IMR-90 (cell line): ENCODE measurements around the gene ADGRF5. TPM values are rescaled to one million over a fixed set of nuclear protein-coding genes. Genes with fewer than 3 reads are reported as not detected.

ENCODE experiments used
- ATAC-seq: fragments of 200-7000 bp; cut with Tn5 transposase; 2 replicates; pipeline ENCODE4 v1.9.1; 2020; ENCODE audit warnings: low read depth, mild to moderate bottlenecking, moderate library complexity
- BruUV-seq: library from RNA; stranded (reverse); fragments of 400-500 nt; replicated peaks from 2 replicates; lab custom pipeline; 2021; lab: Mats Ljungman, UMichigan
- CTCF ChIA-PET: fragments of 300-600 bp; formaldehyde crosslinking; extraction: SDS; loops from one replicate; lab custom pipeline; 2021; ENCODE audit warnings: antibody characterized with exemption; lab: Yijun Ruan, JAX
- POLR2A ChIA-PET: fragments of 300-600 bp; sonication (Branson Sonifier 250); formaldehyde crosslinking; loops from one replicate; lab custom pipeline; 2022; ENCODE audit warnings: antibody characterized with exemption; ENCODE audit not compliant: unreplicated experiment; lab: Charles Lee
- DNase-seq: peaks from one replicate; pipeline ENCODE4 v3.0.0; 2013
- H2AFZ ChIP-seq: replicated peaks from 2 replicates; pipeline ENCODE3; 2013; ENCODE audit warnings: low read length, mild to moderate bottlenecking; ENCODE audit not compliant: poor library complexity
- H2AK5ac ChIP-seq: 2 replicates; pipeline ENCODE4 v1.6.1; 2013; ENCODE audit warnings: low read depth, low read length, inconsistent platforms
- H2AK9ac ChIP-seq: replicated peaks from 2 replicates; pipeline ENCODE3; 2013; ENCODE audit warnings: mild to moderate bottlenecking, low read depth, low read length, moderate library complexity; ENCODE audit not compliant: poor library complexity
- H2BK120ac ChIP-seq: 2 replicates; pipeline ENCODE4 v1.6.1; 2013; ENCODE audit warnings: low read depth, low read length, inconsistent platforms
- H2BK15ac ChIP-seq: 3 replicates; pipeline ENCODE4 v1.6.1; 2013; ENCODE audit warnings: low read depth, low read length, inconsistent platforms
- H2BK20ac ChIP-seq: 2 replicates; pipeline ENCODE4 v1.6.1; 2013; ENCODE audit warnings: low read depth, mild to moderate bottlenecking, inconsistent platforms, low read length, moderate library complexity
- H2BK5ac ChIP-seq: 2 replicates; pipeline ENCODE4 v1.6.1; 2013; ENCODE audit warnings: mild to moderate bottlenecking, low read depth, low read length, inconsistent platforms; ENCODE audit not compliant: poor library complexity, severe bottlenecking
- H3K14ac ChIP-seq: replicated peaks from 2 replicates; pipeline ENCODE4 v1.6.1; 2013; ENCODE audit warnings: low read depth, low read length, inconsistent platforms
- H3K18ac ChIP-seq: 2 replicates; pipeline ENCODE4 v1.6.1; 2013; ENCODE audit warnings: low read depth, low read length, control low read depth
- H3K23ac ChIP-seq: 2 replicates; pipeline ENCODE4 v1.6.1; 2013; ENCODE audit warnings: low read depth, low read length, inconsistent platforms
- H3K27ac ChIP-seq: 2 replicates; pipeline ENCODE4 v1.5.1; 2013; ENCODE audit warnings: mild to moderate bottlenecking, control low read depth, low read length; ENCODE audit not compliant: insufficient read depth
- H3K27me3 ChIP-seq: 2 replicates; pipeline ENCODE4 v1.6.1; 2013; ENCODE audit warnings: low read length; ENCODE audit not compliant: control insufficient read depth, insufficient read depth
- H3K36me3 ChIP-seq: 2 replicates; pipeline ENCODE4 v1.6.1; 2013; ENCODE audit warnings: low read length, mixed read lengths; ENCODE audit not compliant: control insufficient read depth, insufficient read depth
- H3K4ac ChIP-seq: 2 replicates; pipeline ENCODE4 v1.6.1; 2013; ENCODE audit warnings: low read depth, low read length, inconsistent platforms
- H3K4me1 ChIP-seq: 2 replicates; pipeline ENCODE4 v1.6.1; 2013; ENCODE audit warnings: low read length, mixed read lengths; ENCODE audit not compliant: control insufficient read depth, insufficient read depth
- H3K4me2 ChIP-seq: 2 replicates; pipeline ENCODE4 v1.6.1; 2013; ENCODE audit warnings: low read depth, mild to moderate bottlenecking, control low read depth, low read length, moderate library complexity
- H3K4me3 ChIP-seq: 2 replicates; pipeline ENCODE4 v1.5.1; 2013; ENCODE audit warnings: low read depth, mild to moderate bottlenecking, control low read depth, low read length, moderate library complexity; ENCODE audit not compliant: insufficient read depth
- H3K56ac ChIP-seq: 2 replicates; pipeline ENCODE4 v1.6.1; 2013; ENCODE audit warnings: low read length, inconsistent platforms; ENCODE audit not compliant: insufficient read depth; ENCODE audit errors: extremely low read depth
- H3K79me1 ChIP-seq, 2 experiments: 2 replicates each; pipeline ENCODE4 v1.6.1; 2013; ENCODE audit warnings: low read length in 2 of 2, inconsistent platforms in 1 of 2, low read depth in 1 of 2
- H3K9ac ChIP-seq: 2 replicates; pipeline ENCODE4 v1.6.1; 2013; ENCODE audit warnings: low read depth, low read length, control low read depth
- H3K9me1 ChIP-seq: 2 replicates; pipeline ENCODE4 v1.6.1; 2013; ENCODE audit warnings: low read length, inconsistent platforms; ENCODE audit not compliant: insufficient read depth
- H3K9me3 ChIP-seq: 2 replicates; pipeline ENCODE4 v1.6.1; 2013; ENCODE audit warnings: low read length; ENCODE audit not compliant: control insufficient read depth, insufficient read depth
- H4K20me1 ChIP-seq: 2 replicates; pipeline ENCODE4 v1.6.1; 2013; ENCODE audit warnings: low read length, inconsistent platforms; ENCODE audit not compliant: insufficient read depth
- H4K5ac ChIP-seq: 2 replicates; pipeline ENCODE4 v1.6.1; 2013; ENCODE audit warnings: mild to moderate bottlenecking, low read depth, low read length, control low read depth
- H4K8ac ChIP-seq, 2 experiments: 2 replicates each; pipeline ENCODE4 v1.6.1; 2013; ENCODE audit warnings: low read depth in 2 of 2, low read length in 2 of 2, control low read depth in 1 of 2, inconsistent platforms in 1 of 2
- H4K91ac ChIP-seq: 2 replicates; pipeline ENCODE4 v1.6.1; 2013; ENCODE audit warnings: low read depth, low read length, inconsistent platforms; ENCODE audit not compliant: insufficient read depth
- BHLHE40 ChIP-seq: fragments of 150-350 bp; IDR thresholded peaks from 2 replicates; pipeline ENCODE4 v1.6.1; 2016; ENCODE audit warnings: mild to moderate bottlenecking, low read depth, low read length
- CEBPB ChIP-seq: IDR thresholded peaks from 2 replicates; pipeline ENCODE4 v1.6.1; 2012; ENCODE audit warnings: low read depth, low read length, improper control_type of control experiment
- CHD1 ChIP-seq: IDR thresholded peaks from 2 replicates; pipeline ENCODE4 v1.6.1; 2012; ENCODE audit warnings: low read depth, low read length, improper control_type of control experiment
- FOS ChIP-seq: fragments of 150-350 bp; IDR thresholded peaks from 2 replicates; pipeline ENCODE4 v1.6.1; 2016; ENCODE audit warnings: low read depth, low read length
- MAFK ChIP-seq: IDR thresholded peaks from 2 replicates; pipeline ENCODE4 v1.6.1; 2012; ENCODE audit warnings: low read depth, low read length, improper control_type of control experiment
- MAZ ChIP-seq: IDR thresholded peaks from 2 replicates; pipeline ENCODE4 v1.6.1; 2012; ENCODE audit warnings: low read depth, mild to moderate bottlenecking, low read length, improper control_type of control experiment, moderate library complexity, borderline replicate concordance
- MXI1 ChIP-seq: IDR thresholded peaks from 2 replicates; pipeline ENCODE4 v1.6.1; 2012; ENCODE audit warnings: low read depth, mild to moderate bottlenecking, low read length, moderate library complexity, borderline replicate concordance
- NFE2L2 ChIP-seq: fragments of 150-350 bp; IDR thresholded peaks from 2 replicates; pipeline ENCODE4 v1.6.1; 2016; ENCODE audit warnings: low read depth, mild to moderate bottlenecking, low read length
- RAD21 ChIP-seq: IDR thresholded peaks from 2 replicates; pipeline ENCODE4 v1.6.1; 2012; ENCODE audit warnings: low read length, improper control_type of control experiment
- RCOR1 ChIP-seq: IDR thresholded peaks from 2 replicates; pipeline ENCODE4 v1.6.1; 2012; ENCODE audit warnings: mild to moderate bottlenecking, low read length, improper control_type of control experiment; ENCODE audit not compliant: insufficient replicate concordance
- RFX5 ChIP-seq: IDR thresholded peaks from 2 replicates; pipeline ENCODE4 v1.8.0; 2012; ENCODE audit warnings: low read depth, mild to moderate bottlenecking, low read length, moderate library complexity
- SMC3 ChIP-seq: fragments of 150-350 bp; IDR thresholded peaks from 2 replicates; pipeline ENCODE4 v1.6.1; 2016; ENCODE audit warnings: low read depth, mild to moderate bottlenecking, antibody characterized with exemption, low read length, moderate library complexity
- WGBS, 2 experiments: methylation state at CpG; one replicate each; pipeline versions ENCODE4 v1.1.5 to v1.1.7; 2013; ENCODE audit warnings: missing lambda C conversion rate in 2 of 2; ENCODE audit not compliant: insufficient read length in 1 of 2; ENCODE audit errors: extremely low coverage in 2 of 2; 5-methylcytosine and 5-hydroxymethylcytosine counted together
- dilution Hi-C: fragments of 300-500 bp; cut with HindIII; formaldehyde crosslinking; loops from one replicate; pipeline ENCODE4 v1.14.3; 2018; ENCODE audit warnings: low sequenced_read_pairs; ENCODE audit not compliant: unreplicated experiment
- in situ Hi-C: fragments of 300-500 bp; cut with MboI; formaldehyde crosslinking; loops from 3 replicates; pipeline ENCODE4 v1.14.3; 2019; ENCODE audit warnings: low sequenced_read_pairs, inconsistent platforms, mixed read lengths
- intact Hi-C: fragments of 100-400 bp; cut with micrococcal nuclease; formaldehyde crosslinking; loops from 2 replicates; pipeline ENCODE4 v1.10.0; 2022
- polyA plus RNA-seq, 3 experiments: library from polyadenylated mRNA; depleted of rRNA; stranded (reverse); fragments of >200 nt; gene quantifications; 2 replicates each; pipeline ENCODE4 v1.2.3, GENCODE V29; 2012; ENCODE audit warnings: low replicate concordance in 1 of 3
- total RNA-seq: library from RNA; depleted of rRNA; stranded (reverse); fragments of >200 nt; gene quantifications from 2 replicates; pipeline ENCODE4 v1.2.3, GENCODE V29; 2012
- TF ChIP-seq, protein P1 (sequence below): conservative IDR thresholded peaks from 2 replicates; pipeline ENCODE4 v1.5.1; 2012; ENCODE audit warnings: mild to moderate bottlenecking, low read depth, low read length, improper control_type of control experiment
- TF ChIP-seq, protein P2 (sequence below): fragments of 150-350 bp; IDR thresholded peaks from 2 replicates; pipeline ENCODE4 v1.6.1; 2016; ENCODE audit warnings: low read depth, mild to moderate bottlenecking, low read length, moderate library complexity, borderline replicate concordance
- TF ChIP-seq, protein P3 (sequence below): fragments of 150-350 bp; IDR thresholded peaks from 2 replicates; pipeline ENCODE4 v1.6.1; 2017; ENCODE audit warnings: mild to moderate bottlenecking, antibody characterized with exemption, low read length, low read depth

The ADGRF5 gene
- total and polyA plus RNA-seq, 2 of the 4 experiments (the other 2 are of a cell fraction) = not detected

DNA sequence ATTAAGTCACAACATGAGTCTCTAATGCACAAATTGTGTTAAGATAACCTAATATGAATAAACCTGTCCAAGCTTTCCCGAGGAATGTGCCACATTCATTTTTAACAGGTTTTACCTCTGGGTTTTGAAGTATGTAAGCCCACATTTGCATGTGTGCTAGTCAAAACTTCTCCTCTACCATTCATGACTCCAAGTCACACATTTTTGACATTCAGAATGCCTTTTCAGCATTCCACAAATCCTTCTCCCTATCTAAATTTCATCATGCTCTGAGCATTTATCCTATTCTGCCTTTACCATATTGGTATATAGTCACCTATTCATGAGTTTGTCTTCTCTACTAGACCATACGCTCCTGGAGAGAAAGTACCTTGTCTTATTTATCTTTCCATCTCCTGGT lies 56.5 kb downstream of the ADGRF5 start:
- Histone ChIP-seq H4K8ac (no peak overlapping the region), H2AK9ac (no peak overlapping the region), H3K18ac (no peak overlapping the region), H4K5ac (no peak overlapping the region), H4K91ac (no peak overlapping the region), H3K4me2 (no peak overlapping the region), H3K79me1 (no peaks in the 10 kb centered on the region), H3K27ac (no peak overlapping the region), H2BK20ac (no peak overlapping the region), H3K9me3 (no peaks in the 10 kb centered on the region), H3K23ac (no peak overlapping the region), H2AFZ (no peak overlapping the region), H4K20me1 (no peaks in the 10 kb centered on the region), H3K9ac (no peak overlapping the region), H2BK5ac (no peak overlapping the region), H3K4me3 (no peak overlapping the region), H2BK15ac (no peak overlapping the region), H3K27me3 (no peaks in the 10 kb centered on the region), H3K56ac (no peak overlapping the region), H2AK5ac (no peak overlapping the region), H3K9me1 (no peaks in the 10 kb centered on the region), H3K14ac (no peak overlapping the region), H3K4me1 (no peaks in the 10 kb centered on the region), H3K36me3 (no peaks in the 10 kb centered on the region), H2BK120ac (no peak overlapping the region), H3K4ac (no peak overlapping the region)
- ATAC-seq (no peak), DNase-seq (no peak)
- BruUV-seq = no TSS peak
- in situ Hi-C loops = no loop called here
- dilution Hi-C loops = no loop called here
- ChIA-PET CTCF (no interaction called here), POLR2A (no interaction called here)
- intact Hi-C loops = no loop called here
- TF ChIP-seq SMC3 (no peak), RFX5 (no peak), RCOR1 (no peak), MAFK (no peak), MXI1 (no peak), MAZ (no peak), BHLHE40 (no peak), NFE2L2 (no peak), RAD21 (no peak), CHD1 (no peak), FOS (no peak), CEBPB (no peak)
- TF ChIP-seq, protein P1, sequence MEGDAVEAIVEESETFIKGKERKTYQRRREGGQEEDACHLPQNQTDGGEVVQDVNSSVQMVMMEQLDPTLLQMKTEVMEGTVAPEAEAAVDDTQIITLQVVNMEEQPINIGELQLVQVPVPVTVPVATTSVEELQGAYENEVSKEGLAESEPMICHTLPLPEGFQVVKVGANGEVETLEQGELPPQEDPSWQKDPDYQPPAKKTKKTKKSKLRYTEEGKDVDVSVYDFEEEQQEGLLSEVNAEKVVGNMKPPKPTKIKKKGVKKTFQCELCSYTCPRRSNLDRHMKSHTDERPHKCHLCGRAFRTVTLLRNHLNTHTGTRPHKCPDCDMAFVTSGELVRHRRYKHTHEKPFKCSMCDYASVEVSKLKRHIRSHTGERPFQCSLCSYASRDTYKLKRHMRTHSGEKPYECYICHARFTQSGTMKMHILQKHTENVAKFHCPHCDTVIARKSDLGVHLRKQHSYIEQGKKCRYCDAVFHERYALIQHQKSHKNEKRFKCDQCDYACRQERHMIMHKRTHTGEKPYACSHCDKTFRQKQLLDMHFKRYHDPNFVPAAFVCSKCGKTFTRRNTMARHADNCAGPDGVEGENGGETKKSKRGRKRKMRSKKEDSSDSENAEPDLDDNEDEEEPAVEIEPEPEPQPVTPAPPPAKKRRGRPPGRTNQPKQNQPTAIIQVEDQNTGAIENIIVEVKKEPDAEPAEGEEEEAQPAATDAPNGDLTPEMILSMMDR = no peak
- TF ChIP-seq, protein P2, sequence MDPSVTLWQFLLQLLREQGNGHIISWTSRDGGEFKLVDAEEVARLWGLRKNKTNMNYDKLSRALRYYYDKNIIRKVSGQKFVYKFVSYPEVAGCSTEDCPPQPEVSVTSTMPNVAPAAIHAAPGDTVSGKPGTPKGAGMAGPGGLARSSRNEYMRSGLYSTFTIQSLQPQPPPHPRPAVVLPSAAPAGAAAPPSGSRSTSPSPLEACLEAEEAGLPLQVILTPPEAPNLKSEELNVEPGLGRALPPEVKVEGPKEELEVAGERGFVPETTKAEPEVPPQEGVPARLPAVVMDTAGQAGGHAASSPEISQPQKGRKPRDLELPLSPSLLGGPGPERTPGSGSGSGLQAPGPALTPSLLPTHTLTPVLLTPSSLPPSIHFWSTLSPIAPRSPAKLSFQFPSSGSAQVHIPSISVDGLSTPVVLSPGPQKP = no peak
- TF ChIP-seq, protein P3, sequence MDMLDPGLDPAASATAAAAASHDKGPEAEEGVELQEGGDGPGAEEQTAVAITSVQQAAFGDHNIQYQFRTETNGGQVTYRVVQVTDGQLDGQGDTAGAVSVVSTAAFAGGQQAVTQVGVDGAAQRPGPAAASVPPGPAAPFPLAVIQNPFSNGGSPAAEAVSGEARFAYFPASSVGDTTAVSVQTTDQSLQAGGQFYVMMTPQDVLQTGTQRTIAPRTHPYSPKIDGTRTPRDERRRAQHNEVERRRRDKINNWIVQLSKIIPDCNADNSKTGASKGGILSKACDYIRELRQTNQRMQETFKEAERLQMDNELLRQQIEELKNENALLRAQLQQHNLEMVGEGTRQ = no peak
- WGBS, 2 experiments = no CpG with 5 or more reads among the region's 2 CpGs
